DMS153 (cell line): ENCODE measurements around the gene PPARA.
"Not testable (repeated sequence)": the region's sequence is repeated elsewhere in the genome, so short reads cannot be mapped to it uniquely, and the experiment has no call there.

Experiments
- DNase-seq: peaks from one replicate; lab custom pipeline; 2025; lab: John Stamatoyannopoulos, UW

PPARA gene

GRCh38 chr22:46244771-46245170, 94.4 kb downstream of the PPARA start:
- DNase-seq = no peak

- peak; percentile 56 for DNase-seq
Measured at GRCh38 chr22:46245511-46245910, 95.2 kb downstream of the PPARA start.

- DNase-seq = no peak
Measured at GRCh38 chr22:46246178-46246577, 95.9 kb downstream of the PPARA start.

- no peak for DNase-seq
Measured at GRCh38 chr22:46247443-46247975, 97.2 kb downstream of the PPARA start.

- DNase-seq = peak; percentile 89
Measured at GRCh38 chr22:46250035-46250782, 99.9 kb downstream of the PPARA start, which contains the start of gene CDPF1. CDPF1 (minus strand) TSS chr22:46250293; CDS start chr22:46248284, 2,009 bp downstream.

- DNase-seq = no peak
Measured at GRCh38 chr22:46250783-46251125, 100.4 kb downstream of the PPARA start.

GRCh38 chr22:46251266-46251665, 100.9 kb downstream of the PPARA start:
- DNase-seq = no peak

- no peak for DNase-seq
Measured at GRCh38 chr22:46251816-46252380, 101.6 kb downstream of the PPARA start.

- no peak for DNase-seq
Measured at GRCh38 chr22:46256358-46256958, 106.1 kb downstream of the PPARA start.

GRCh38 chr22:46259374-46259773, 109.0 kb downstream of the PPARA start:
- no peak for DNase-seq

GRCh38 chr22:46260038-46260437, 109.7 kb downstream of the PPARA start:
- no peak for DNase-seq

GRCh38 chr22:46262449-46263215, 112.3 kb downstream of the PPARA start:
- DNase-seq = no peak

GRCh38 chr22:46263216-46263590, 112.9 kb downstream of the PPARA start, which contains the start of gene PKDREJ:
PKDREJ (minus strand) TSS chr22:46263343; CDS start chr22:46263322, 21 bp downstream.
- no peak for DNase-seq

GRCh38 chr22:46264520-46264919, 114.2 kb downstream of the PPARA start:
- DNase-seq = not testable (repeated sequence)

- not testable (repeated sequence) for DNase-seq
Measured at GRCh38 chr22:46265627-46266026, 115.3 kb downstream of the PPARA start.

GRCh38 chr22:46267431-46268279, 117.3 kb downstream of the PPARA start, which contains the start of gene TTC38:
TTC38 (plus strand) TSS chr22:46268008; CDS start chr22:46268040, 32 bp downstream.
- peak; percentile 27 for DNase-seq

GRCh38 chr22:46269564-46269963, 119.2 kb downstream of the PPARA start:
- DNase-seq = no peak

- DNase-seq = no peak
Measured at GRCh38 chr22:46272196-46272595, 121.9 kb downstream of the PPARA start.

- no peak for DNase-seq
Measured at GRCh38 chr22:46272762-46273431, 122.6 kb downstream of the PPARA start.

- DNase-seq = no peak
Measured at GRCh38 chr22:46273432-46274148, 123.3 kb downstream of the PPARA start.
